GM18520 (cell line): ENCODE data around the gene GNPTAB.

Source experiments
- ATAC-seq: cut with Tn5 transposase; IDR thresholded peaks from one replicate; pipeline ENCODE4 v1.9.1; 2021; ENCODE audit not compliant: unreplicated experiment

The GNPTAB gene

GRCh38 chr12:101775816-101776215 lies 54.9 kb downstream of the GNPTAB start:
- no peak for ATAC-seq

- ATAC-seq = peak; percentile 71
Observed at GRCh38 chr12:101773650-101774162, 57.1 kb downstream of the GNPTAB start.

GRCh38 chr12:101772012-101772775 lies 58.6 kb downstream of the GNPTAB start:
- no peak for ATAC-seq

- no peak for ATAC-seq
Observed at GRCh38 chr12:101769865-101770264, 60.9 kb downstream of the GNPTAB start.

GRCh38 chr12:101768781-101769180 lies 62.0 kb downstream of the GNPTAB start:
- ATAC-seq = no peak

- ATAC-seq = no peak
Observed at GRCh38 chr12:101767537-101767936, 63.2 kb downstream of the GNPTAB start.

- ATAC-seq = no peak
Observed at GRCh38 chr12:101764051-101764792, 66.5 kb downstream of the GNPTAB start.

- no peak for ATAC-seq
Observed at GRCh38 chr12:101763246-101763931, 67.4 kb downstream of the GNPTAB start.

- no peak for ATAC-seq
Observed at GRCh38 chr12:101761781-101762180, 69.0 kb downstream of the GNPTAB start.

GRCh38 chr12:101761350-101761749 lies 69.4 kb downstream of the GNPTAB start:
- ATAC-seq = no peak

GRCh38 chr12:101759396-101760047 lies 71.2 kb downstream of the GNPTAB start:
- no peak for ATAC-seq

- ATAC-seq = no peak
Observed at GRCh38 chr12:101750152-101750551, 80.6 kb downstream of the GNPTAB start.

GRCh38 chr12:101749657-101750056 lies 81.1 kb downstream of the GNPTAB start:
- ATAC-seq = no peak

GRCh38 chr12:101748907-101749306 lies 81.9 kb downstream of the GNPTAB start:
- no peak for ATAC-seq

- ATAC-seq = no peak
Observed at GRCh38 chr12:101747697-101748096, 83.1 kb downstream of the GNPTAB start.

GRCh38 chr12:101746661-101747060 lies 84.1 kb downstream of the GNPTAB start:
- ATAC-seq = no peak

- ATAC-seq = no peak
Observed at GRCh38 chr12:101746196-101746595, 84.6 kb downstream of the GNPTAB start.

GRCh38 chr12:101745481-101745880 lies 85.3 kb downstream of the GNPTAB start:
- no peak for ATAC-seq

GRCh38 chr12:101743724-101744472 lies 86.9 kb downstream of the GNPTAB start:
- peak; percentile 87 for ATAC-seq

- no peak for ATAC-seq
Observed at GRCh38 chr12:101743242-101743641, 87.5 kb downstream of the GNPTAB start.
